ENCODE measurements around the gene ADGRG6. TPM values are rescaled to one million over a fixed set of nuclear protein-coding genes. Genes with fewer than 3 reads are reported as not detected.

ADGRG6 gene
- total RNA-seq, 2 donors from 2014 or later: 6.4 to 6.8 TPM

DNA sequence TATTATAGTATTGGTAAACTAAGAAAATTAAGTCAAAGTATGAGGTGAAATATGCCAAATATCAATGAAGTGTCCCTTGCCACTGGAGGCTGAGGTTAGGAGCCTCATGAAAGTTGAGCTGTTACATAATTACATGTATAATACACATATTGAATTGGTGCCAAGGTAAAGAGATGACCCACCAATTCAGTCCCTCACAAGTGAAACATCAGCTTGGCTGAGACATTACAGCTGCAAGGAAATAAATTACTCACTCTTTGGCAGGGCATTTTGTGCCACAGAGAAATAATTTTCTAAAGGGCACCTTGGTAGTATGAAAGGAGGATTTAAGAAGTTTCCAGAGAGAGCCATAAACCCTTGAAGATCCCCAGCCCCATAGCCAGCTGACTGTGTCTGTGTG, 127.4 kb downstream of the ADGRG6 start:
- no peak for ATAC-seq (ENCODE audit: insufficient number of reproducible peaks, low FRiP score, low read depth)
- H3K36me3 ChIP-seq: no peaks in the 10 kb centered on the region
- no peak overlapping the region for H3K4me3 ChIP-seq
- H3K4me1 ChIP-seq (ENCODE audit: control insufficient read depth in 1 of 2, low read depth in 2 of 2): no peaks in the 10 kb centered on the region
- no peak for DNase-seq (ENCODE audit: low spot score)
- no peak for TF ChIP-seq CTCF (IDR thresholded peaks at IDR 0.05)
- no peaks in the 10 kb centered on the region for H3K9me3 ChIP-seq
- no peak overlapping the region for H3K27ac ChIP-seq
- H3K27me3 ChIP-seq (replicated peaks; ENCODE audit: insufficient read depth): no peaks in the 10 kb centered on the region

- no peak for TF ChIP-seq CTCF (IDR thresholded peaks at IDR 0.05)
- ATAC-seq (ENCODE audit: insufficient number of reproducible peaks, low FRiP score, low read depth): no peak
Measured at GRCh38 chr6:142433419-142433818, 131.6 kb downstream of the ADGRG6 start.

DNA sequence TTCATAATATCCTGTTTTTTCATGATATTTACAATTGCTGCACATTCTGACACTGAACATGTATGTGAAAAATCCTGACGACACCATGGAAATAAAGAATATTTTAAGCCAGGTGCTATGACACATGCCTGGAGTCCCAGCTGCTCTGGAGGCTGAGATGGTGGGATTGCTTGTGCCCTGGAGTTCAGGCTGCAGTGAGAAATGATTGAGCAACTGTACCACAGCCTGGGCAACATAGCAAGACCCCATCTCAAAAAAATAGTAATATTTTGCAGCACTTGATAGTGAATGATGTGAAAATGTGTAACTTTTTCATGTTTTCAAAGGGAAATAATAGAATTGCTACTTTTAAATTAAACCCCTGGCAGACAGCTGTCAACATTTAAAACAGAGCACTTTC, 137.1 kb downstream of the ADGRG6 start:
- no peak for ATAC-seq (ENCODE audit: insufficient number of reproducible peaks, low FRiP score, low read depth)
- no peak for TF ChIP-seq CTCF (IDR thresholded peaks at IDR 0.05)

More at GRCh38 chr6:142433419-142433818, 131.6 kb downstream of the ADGRG6 start:
- H3K27me3 ChIP-seq (replicated peaks; ENCODE audit: insufficient read depth): no peaks in the 10 kb centered on the region
- no peak overlapping the region for H3K4me3 ChIP-seq
- H3K36me3 ChIP-seq: no peaks in the 10 kb centered on the region
- H3K4me1 ChIP-seq (ENCODE audit: control insufficient read depth in 1 of 2, low read depth in 2 of 2): no peaks in the 10 kb centered on the region
- H3K9me3 ChIP-seq: no peaks in the 10 kb centered on the region
- no peak for DNase-seq (ENCODE audit: low spot score)
- H3K27ac ChIP-seq: no peak overlapping the region

DNA sequence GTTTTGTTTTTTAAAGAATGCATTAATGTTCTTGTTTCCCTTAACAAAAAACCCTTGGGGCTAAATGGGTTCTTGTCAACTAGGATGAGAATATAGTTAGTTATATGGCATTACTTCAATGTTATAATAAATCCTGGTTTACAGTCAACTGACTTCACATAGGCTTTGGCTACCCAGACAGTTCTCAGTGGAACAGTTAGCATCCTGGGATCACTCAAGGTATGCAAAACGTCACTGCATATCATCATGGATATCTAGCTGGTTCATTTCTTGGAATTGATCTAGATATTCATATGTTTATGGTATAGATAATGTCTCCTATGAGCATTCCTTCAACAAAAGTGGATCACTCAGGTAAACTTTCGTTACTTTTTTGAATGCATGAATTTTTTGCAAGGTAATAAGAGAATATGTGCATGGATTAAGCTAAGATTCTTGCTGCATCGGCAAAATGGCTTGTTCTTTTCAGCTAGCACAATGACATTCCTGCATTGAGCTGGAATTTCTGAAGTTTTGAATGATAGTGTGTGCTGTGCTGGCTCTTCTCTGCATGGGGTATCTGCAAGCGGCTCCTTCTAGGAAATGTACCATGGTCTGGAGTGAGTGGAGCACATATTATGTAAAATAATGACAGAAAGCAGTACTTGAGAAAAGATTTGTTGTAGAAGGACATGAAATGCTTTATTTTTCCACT, 138.9 kb downstream of the ADGRG6 start:
- H3K9me3 ChIP-seq: no peaks in the 10 kb centered on the region
- no peaks in the 10 kb centered on the region for H3K36me3 ChIP-seq
- no peak overlapping the region for H3K4me3 ChIP-seq
- no peaks in the 10 kb centered on the region for H3K27me3 ChIP-seq (replicated peaks; ENCODE audit: insufficient read depth)
- no peaks in the 10 kb centered on the region for H3K4me1 ChIP-seq (ENCODE audit: control insufficient read depth in 1 of 2, low read depth in 2 of 2)
- ATAC-seq (ENCODE audit: insufficient number of reproducible peaks, low FRiP score, low read depth): no peak
- DNase-seq (ENCODE audit: low spot score): no peak
- no peak overlapping the region for H3K27ac ChIP-seq
- no peak for TF ChIP-seq CTCF (IDR thresholded peaks at IDR 0.05)

More for the DNA sequence above, 137.1 kb downstream of the ADGRG6 start:
- no peak for DNase-seq (ENCODE audit: low spot score)
- no peak overlapping the region for H3K4me3 ChIP-seq
- H3K36me3 ChIP-seq: no peaks in the 10 kb centered on the region
- no peaks in the 10 kb centered on the region for H3K9me3 ChIP-seq
- no peak overlapping the region for H3K27ac ChIP-seq
- H3K27me3 ChIP-seq (replicated peaks; ENCODE audit: insufficient read depth): no peaks in the 10 kb centered on the region
- H3K4me1 ChIP-seq (ENCODE audit: control insufficient read depth in 1 of 2, low read depth in 2 of 2): no peaks in the 10 kb centered on the region

GRCh38 chr6:142441716-142442115, 139.9 kb downstream of the ADGRG6 start:
- Histone ChIP-seq H3K4me1 (ENCODE audit: control insufficient read depth in 1 of 2, low read depth in 2 of 2) (peaks cover 0 to 7% of the 10 kb centered on the region in 2 donors), H3K27ac (no peak overlapping the region), H3K9me3 (no peaks in the 10 kb centered on the region), H3K36me3 (no peaks in the 10 kb centered on the region), H3K27me3 (replicated peaks; ENCODE audit: insufficient read depth) (no peaks in the 10 kb centered on the region), H3K4me3 (no peak overlapping the region)
- ATAC-seq (ENCODE audit: insufficient number of reproducible peaks, low FRiP score, low read depth): no peak
- TF ChIP-seq CTCF (IDR thresholded peaks at IDR 0.05): no peak
- no peak for DNase-seq (ENCODE audit: low spot score)

All from thoracic aorta (tissue), 2 donors.